IPS-NIHi11 (cell line): ENCODE results near the gene CGB2.
A peak's percentile ranks its signal among the peaks of the same experiment; 100 is the strongest.

Experiments used
- DNase-seq: peaks from one replicate; pipeline ENCODE4 v3.0.0; 2012; ENCODE audit warnings: mixed read lengths, low spot score

Gene CGB2

DNA sequence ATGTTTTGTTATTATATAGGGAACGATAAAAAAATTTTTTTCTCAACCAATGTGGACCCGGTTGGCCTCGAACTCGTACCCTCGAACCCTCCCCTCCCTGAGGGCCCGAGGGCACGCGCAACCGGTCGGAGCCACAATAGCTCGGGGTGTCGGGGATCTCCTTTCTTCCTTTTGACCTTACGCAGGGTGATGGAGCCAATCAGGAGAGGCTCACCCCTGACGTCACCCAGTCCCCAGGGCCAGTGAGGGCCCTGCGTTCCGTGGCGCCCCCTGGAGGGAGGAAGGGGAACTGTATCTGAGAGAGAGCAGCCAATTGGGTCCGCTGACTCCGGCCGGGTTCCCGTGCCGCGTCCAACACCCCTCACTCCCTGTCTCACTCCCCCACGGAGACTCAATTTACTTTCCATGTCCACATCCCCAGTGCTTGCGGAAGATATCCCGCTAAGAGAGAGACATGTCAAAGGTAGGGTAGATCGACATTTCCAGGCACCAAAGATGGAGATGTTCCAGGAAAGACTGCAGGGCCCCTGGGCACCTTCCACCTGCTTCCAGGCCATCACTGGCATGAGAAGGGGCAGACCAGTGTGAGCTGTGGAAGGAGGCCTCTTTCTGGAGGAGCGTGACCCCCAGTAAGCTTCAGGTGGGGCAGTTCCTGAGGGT is at the start of gene CGB2:
CGB2 (plus strand) TSS at position 249 of the 660 bp plus-strand sequence; CDS start at position 455, 206 bp downstream.
- DNase-seq, result peak; percentile 75

DNA sequence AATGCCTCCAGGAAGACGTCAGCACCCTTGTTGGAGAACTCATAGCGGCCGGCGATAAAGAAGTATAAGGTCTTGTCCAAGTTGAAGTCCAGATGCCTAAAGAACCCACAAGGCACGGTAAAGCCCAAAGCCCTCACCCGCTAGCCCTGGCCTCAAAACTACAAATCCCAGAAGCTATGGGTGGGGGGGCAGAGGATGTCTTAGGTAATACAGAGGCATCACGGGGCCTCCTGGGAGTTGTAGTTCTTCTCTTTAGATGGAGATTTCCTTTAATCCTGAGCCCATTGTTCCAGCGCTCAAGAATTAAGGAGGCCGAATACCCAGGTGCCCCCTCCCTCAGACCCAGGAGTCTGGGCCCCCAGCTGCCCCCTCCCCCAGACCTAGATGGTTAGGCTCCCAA is 49.4 kb upstream of the CGB2 start:
- DNase-seq, result no peak

DNA sequence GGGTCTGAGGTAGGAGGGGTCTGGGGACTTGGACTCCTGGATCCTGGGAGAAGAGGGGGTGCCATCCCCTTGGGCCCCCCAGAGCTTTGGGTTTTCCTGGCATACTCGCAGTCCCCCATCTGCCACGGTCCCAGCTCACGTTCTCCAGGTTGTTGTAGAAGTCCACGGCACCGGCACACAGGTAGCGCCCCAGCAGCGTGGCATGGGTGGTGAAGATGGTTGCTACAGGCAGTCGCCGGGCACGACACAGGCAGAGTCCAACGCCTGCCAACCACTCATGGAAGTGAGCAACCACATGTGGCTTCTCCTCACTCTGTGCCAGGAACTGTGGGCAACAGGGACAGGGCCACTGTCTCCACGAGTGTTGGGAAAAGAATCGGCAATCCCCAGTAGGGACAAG is 46.0 kb upstream of the CGB2 start:
- no peak for DNase-seq

DNA sequence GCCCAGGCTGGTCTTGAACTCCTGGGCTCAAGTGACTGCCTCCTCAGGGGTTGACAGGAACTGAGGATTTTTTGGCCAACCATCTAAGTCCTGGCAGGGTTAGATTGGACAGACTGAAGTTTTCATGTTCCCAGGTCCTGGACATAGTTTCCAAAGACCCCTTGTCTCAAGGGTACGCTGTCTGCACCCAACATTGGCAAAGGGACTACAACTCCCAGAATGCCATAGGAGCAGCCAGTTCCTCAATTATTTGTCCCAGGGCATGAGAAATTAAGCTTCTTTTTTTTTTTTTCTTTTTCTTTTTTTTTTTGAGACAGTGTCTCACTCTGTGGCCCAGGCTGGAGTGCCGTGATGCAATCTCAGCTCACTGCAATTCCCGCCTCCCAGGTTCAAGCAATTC is 45.5 kb upstream of the CGB2 start:
- no peak for DNase-seq

DNA sequence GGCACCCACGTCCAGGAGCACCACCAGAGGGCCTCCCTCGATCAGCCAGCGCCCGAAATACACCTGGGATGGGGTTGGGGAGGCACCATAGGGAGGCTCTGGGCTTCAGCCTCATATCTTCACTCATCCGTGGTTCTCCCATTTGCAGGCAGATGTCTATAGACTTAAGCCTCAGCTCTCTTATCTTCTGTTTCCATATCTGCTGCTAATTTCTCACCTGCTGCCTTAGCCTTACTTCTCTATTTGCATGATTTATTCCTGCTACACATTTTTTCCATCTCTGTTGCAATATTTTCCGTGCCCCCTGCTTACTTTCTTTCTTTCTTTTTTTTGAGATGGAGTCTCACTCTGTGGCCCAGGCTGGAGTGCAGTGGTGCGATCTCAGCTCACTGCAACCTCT is 44.4 kb upstream of the CGB2 start:
- no peak for DNase-seq

DNA sequence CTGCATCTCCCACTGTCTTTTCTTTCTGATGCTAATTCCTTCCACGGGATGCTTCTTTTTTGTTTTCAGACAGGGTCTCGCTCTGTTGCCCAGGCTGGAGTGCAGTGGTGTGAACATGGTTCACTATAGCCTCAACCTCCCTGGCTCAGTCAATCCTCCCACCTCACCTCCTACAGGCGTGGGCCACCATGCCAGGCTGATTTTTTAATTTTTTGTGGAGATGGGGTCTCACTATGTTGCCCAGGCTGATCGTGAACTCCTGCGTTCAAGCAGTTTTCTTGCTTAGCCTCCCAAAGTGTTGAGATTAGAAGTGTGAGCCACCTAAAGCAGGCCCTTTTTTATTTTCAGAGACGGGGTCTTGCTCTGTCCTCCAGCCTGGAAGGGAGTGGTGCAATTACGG is 43.4 kb upstream of the CGB2 start:
- no peak for DNase-seq

DNA sequence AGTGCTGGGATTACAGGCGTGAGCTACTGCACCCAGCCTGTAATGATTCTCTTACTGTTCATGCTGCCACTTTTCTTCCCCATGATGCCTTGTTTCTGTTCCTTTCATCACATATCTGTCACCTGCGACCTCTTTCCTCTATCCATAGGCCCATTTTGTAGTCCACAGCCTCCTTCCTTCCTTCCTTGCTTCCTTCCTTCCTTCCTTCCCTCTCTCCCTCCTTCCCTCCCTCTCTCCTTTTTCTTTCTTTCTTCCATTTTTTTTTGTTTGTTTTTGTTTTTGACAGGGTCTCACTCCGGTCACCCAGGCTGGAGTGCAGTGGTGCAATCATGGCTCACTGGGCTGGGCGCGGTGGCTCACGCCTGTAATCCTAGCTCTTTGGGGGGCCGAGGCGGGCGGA is 42.8 kb upstream of the CGB2 start:
- no peak for DNase-seq

DNA sequence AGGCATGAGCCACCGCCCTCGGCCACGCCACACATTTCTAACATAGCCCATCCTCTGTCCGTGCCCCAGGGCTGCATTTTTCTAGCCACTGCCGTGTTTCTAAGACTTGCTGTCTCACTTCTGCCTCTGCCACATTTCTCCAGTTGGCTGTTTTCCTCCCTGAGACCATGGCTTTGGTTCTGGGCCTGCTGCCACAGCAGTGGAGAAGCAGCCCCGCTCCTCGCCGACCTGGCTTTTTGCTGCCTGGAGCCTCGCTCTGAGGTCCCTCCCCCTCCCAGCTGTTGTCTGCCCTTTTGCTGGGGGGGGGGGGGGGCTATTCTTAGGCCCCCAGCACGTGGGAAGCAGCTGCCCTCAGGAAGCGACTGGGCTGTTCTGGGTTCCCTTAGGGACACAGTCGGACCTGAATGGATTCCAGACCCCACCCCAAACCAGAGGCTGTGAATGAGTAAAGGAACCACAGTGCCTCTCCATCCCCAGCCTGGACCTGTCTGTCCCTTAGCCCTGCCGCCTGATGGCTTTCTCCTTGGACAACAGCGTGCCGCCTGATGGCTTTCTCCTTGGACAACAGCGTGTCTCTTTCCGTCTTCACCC is 41.9 kb upstream of the CGB2 start:
- DNase-seq, result no peak

DNA sequence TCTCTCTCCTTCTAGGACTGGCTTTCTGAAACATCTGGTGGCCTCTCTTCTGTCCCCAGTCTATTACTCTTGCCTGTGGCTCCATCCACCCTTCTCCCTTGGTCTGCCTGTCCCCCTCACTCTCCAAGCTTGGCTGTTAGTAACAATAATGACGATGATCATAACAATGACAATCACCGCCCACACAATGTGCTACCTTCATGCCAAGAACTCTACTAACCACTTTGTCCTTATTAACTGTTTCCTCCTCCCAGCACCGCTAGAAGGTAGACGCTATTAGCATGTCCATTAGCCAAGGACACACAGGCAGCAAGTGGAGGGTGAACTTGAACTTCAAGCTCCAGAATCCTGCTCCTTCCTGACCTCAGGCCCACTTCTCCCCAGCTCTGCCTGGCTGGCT is 41.3 kb upstream of the CGB2 start:
- DNase-seq, result no peak

DNA sequence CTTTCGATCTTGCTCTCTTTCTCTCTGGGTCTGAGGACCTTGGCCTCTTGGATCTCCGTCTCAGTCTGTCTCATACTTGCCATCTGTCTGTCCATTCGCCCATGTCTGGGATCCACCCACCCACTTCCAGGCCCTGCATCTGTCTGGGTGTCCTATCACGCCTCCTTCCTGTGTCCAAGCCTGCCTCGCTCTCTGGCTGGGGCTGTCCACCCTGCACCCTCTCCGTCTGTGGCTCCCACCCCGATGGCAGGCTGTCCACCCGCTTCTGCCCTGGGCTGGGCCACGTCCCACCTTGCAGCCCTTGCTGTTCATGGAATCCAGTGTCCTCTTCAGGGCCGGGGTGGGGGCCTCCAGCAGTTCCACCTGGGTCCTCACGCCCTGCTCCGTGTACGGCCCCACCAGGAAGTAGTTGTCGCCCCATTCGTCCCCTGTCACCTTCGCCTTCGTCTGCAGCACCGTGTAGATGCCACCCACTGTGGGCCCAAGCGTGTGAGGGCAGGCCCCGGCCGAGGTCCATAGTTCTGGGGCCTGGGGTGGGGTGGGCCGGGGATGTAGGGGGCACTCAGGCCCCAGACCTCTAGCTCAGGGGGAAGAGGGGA is 40.6 kb upstream of the CGB2 start:
- DNase-seq, result no peak

DNA sequence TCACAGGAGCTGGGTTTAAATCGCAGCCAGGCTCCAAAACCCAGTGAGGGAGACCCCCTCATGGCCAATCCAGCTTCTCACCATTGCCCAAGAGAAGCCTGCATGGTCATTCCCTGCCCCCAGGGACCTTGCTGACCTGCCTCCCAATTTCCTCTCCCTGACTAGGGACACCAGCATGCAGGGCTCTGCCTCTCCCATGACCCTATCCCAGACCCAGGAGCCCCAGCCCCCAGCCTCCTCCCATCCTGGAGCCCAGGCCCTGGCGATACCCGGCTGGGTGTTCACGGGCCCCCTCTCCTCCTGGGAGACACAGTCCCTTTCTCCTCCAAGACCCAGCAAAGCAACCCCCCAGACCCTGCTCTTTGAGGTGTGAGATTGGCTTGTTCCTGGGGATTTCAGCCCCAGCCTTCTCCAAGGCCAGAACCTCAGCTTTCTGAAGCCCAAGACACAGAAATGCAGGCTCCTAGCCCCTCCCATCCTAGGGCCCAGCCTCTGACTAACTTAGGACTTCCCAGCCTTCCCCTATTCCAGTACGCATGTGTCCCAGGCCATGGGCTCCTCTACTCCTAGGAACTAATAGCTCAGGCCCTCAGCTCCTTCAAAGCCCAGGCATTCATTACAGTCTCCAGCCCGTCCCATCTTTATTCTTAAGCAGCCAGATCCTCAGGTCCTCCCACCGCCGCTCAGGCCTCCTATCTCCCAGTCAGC is 39.7 kb upstream of the CGB2 start:
- peak; percentile 71 for DNase-seq

DNA sequence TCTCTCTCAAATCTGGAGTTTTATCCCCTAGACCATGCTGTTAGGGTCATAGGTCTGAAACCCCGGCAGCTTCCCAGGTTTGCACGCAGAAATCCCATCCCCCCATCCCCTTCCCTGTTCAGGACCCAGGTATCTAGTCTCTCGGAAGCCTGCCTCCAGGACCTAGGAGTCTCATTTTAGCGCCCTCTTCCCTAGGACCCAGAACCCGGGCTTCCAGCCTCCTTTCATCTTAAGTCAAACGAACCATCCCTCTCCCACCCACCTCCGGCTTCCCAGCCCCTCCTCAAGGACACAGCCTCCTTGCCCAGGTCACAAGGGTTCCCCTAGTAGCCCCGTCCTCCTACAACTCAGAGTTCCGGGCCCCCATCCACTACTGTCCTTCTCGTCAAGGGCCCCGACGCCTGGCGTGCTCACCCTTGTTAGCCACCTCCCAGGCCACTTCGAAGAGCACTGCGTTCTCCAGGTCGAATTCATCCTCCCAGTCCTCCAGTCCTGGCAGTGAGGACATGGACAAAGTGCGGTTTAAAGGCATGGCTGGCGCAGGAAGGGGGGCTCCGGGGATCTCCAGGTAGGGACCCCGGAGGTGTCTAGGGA is 39.0 kb upstream of the CGB2 start:
- no peak for DNase-seq

DNA sequence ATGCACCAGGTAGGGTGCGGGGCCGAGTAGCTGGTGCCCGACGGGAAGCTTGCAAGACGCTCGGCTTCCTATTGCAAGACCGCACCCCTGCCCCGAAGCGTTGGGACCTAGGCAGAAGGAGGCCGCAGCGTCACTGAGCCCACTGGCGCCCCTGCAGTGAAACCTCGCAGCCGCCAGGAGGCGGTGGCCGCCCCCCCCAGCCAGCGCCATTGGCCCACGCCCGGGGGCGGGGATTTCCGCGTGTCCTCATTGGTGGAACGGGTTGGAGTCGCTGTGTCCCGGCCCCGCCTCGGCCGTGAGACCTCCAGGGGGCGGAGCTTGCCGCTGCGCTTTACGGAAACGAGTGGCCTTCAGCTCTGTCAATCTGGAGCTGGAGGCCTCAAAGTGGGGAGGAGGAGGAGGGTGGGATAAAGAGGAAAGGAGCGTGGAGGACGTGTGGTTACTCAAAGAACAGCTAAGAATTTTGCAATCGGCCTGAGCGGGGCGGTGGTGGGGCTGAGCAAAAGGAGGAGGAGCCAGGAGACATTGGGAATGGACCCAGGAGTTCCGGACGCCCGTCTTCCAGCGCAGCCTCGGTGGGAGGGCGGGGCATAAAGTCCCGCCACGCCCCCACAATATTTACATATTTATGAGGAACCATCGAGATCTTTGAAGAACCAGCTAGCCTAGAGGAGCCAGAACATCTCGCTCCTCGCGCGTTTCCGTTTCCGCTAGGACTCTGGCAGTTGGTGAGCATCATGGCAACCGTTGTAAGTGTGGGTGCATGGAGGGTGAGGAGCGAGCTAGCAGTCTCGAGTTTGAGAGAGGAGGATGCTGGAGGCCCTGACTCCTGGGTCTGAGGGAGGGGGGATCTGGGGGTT is 38.3 kb upstream of the CGB2 start, which contains the start of the genes GYS1 and RUVBL2:
GYS1 (minus strand) TSS at position 135 of the 860 bp plus-strand sequence. CDS start 197 bp downstream, outside the sequence.
RUVBL2 (plus strand) TSS at position 713 of the 860 bp plus-strand sequence; CDS start at position 738, 25 bp downstream.
- peak; percentile 99 for DNase-seq

DNA sequence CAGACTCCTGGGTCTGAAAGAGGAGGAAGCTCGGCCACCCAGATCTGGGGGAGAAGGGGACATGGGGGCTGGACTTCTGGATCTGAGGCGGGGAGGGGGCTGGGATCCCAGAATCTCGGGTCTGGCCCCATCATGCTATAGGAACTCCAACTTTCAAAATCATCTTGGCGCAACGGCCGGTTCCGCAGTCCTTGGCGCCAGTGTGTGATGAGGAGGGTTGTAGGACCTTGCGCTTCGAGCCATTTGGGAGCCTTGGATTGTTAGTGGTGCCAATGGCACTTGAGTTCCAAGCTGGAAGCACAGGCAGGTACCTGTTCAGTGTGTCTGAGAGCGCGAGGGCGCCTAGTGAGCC is 37.7 kb upstream of the CGB2 start:
- no peak for DNase-seq

DNA sequence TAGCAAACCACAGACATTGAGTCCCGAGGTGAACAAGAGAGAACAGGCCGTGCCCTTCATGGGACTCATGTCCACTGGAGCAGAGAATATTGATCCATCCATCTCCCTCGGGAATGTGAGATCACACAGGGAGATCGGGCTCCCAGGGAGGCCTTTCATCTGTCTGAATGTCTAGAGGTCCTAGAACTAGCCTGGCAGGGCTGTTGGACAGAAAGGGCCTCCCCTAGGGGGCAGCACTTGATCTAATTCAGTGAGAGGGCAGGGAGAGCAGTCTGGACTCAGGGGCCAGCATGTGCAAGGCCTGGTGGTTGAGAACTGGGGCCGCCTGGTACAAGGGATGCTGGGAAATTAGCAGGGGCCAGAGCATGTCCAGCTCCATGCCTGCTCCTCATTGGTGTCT is 33.7 kb upstream of the CGB2 start:
- peak; percentile 73 for DNase-seq

DNA sequence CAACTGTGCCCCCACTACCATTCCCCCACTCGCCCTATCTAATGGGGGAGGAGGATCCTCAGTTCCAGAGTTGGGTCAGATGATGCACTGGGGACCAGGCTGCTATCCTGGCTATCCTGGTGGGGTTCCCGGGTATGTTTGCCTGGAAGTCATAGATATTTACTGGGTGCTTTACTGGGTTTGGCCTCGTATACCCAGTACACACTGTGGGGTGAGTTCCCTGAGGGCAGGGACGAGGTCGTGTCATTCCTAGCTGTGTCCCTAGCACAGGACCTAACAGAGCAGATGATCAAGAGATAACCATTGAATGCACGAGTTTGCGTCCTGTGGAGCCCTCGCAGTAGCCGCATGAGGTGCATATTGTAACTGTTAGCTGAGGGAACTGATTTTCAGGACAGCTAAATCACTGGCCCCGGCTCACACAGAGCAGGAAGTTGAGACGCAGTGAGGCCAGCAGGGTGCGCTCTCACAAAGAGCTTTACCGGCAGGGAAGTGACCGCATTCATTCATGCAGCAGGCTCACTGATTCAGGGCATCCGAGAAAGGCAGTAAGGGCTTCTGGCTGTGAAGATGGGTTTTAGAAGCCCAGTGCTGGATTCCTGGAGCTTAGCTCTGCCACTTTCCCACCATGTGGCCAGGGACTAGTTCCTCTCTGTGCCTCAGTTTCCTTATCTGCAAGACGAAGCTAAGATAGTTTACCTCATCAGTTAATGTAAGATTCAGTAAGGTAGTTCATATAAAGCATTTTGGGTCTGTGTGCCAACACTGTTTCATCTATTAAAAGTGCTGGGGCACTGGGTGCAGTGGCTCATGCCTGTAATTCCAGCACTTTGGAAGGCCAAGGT is 32.0 kb upstream of the CGB2 start:
- peak; percentile 78 for DNase-seq

DNA sequence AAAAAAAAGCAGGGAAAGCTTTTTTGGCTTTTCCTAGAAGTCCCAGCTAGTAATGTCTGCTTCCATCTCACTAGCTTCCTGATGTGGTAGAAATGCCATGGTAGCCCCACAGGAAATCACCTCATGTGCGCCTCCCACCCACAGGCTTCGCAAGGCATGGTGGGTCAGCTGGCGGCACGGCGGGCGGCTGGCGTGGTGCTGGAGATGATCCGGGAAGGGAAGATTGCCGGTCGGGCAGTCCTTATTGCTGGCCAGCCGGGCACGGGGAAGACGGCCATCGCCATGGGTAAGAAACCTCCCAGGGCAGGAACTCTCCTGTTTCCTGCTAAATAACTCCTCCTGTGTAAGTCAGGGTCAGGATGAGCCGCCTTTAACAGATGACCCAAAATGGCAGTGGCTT is 27.6 kb upstream of the CGB2 start:
- DNase-seq, result no peak

DNA sequence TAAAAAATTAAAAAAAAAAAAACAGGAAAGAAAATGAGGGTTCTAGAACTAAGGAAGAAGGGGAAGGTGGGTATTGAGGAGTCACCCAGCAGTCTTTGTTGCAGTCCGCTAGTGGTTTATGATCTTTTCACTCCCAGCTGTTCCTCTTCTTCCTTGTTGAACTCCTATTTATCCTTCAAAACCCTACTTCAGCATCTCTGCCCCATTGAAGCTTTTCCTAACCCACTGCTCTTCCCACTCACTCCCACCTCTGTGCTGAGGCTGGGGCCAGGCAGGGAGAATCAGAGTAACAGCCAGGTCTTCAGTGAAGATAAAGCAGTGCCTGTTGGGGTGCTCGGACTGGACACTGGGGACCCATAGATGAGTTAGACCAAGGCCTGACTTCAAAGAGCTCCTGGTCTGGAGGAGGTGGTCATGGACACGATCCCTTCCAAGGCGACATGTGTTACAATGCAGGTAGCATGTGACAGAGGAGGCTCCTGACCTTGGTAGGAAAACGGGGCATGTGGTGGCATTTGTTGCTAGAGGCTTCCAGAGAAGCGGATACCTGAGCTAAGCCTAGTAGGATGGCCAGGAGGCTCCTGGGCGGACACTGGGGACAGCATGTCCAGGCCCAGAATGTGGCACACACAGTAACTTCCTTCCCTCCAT is 26.6 kb upstream of the CGB2 start:
- DNase-seq, result no peak

DNA sequence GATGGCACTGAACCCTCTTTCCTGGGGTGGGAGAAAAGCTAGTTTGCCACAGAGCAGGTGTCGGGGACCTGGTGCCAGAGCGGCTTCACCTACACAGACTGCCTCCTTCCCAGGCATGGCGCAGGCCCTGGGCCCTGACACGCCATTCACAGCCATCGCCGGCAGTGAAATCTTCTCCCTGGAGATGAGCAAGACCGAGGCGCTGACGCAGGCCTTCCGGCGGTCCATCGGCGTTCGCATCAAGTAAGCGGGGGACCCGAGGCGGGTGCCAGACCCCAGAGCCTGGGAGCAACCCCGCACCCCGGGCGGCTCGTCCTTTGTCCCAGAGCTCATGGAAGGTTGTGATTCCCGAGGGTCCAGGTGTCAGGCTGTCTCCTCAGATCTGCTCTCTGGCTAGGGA is 24.8 kb upstream of the CGB2 start:
- DNase-seq, result no peak

DNA sequence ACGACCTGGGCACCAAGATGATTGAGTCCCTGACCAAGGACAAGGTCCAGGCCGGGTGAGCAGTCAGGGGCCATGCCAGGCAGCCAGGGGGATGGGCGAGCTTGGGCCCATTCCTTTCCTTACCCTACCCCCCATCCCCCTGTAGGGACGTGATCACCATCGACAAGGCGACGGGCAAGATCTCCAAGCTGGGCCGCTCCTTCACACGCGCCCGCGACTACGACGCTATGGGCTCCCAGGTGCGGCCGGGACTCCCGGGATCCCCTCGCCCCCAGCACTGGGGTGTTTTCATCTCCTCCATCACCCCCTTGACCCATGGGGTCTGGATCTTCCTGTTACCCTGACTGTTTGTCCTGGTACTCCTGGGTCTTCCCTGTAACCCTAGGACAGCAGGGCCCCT is 21.9 kb upstream of the CGB2 start:
- DNase-seq, result no peak
